Measurements from ENCODE around the gene TRIP10. TPM values are rescaled to one million over a fixed set of nuclear protein-coding genes. Genes with fewer than 3 reads are reported as not detected.

The TRIP10 gene
- total RNA-seq, 1 experiment from 2014 or later = 49.7 TPM

- H3K4me3 Mint-ChIP-seq (ENCODE audit: unreplicated experiment) = no peak overlapping the region
- TF ChIP-seq CTCF (IDR thresholded peaks at IDR 0.05; ENCODE audit: unreplicated experiment) = no peak
- H3K9me3 Mint-ChIP-seq (ENCODE audit: unreplicated experiment) = no peaks in the 10 kb centered on the region
- intact Hi-C loops (cut with micrococcal nuclease) = no loop called here
- BruUV-seq (replicated peaks) = no TSS peak
- H3K4me1 Mint-ChIP-seq (ENCODE audit: insufficient read depth, unreplicated experiment) = peaks cover 24% of the 10 kb centered on the region
- POLR2A ChIA-PET = interaction anchor here (10.5 kb wide), 1 partner anchor 11 kb away, joined by 189 read pairs; the partner anchor contains the start of gene C3
- peak overlapping the region; percentile 61 for H3K27ac Mint-ChIP-seq (ENCODE audit: low read depth, unreplicated experiment)
- CTCF ChIA-PET = interaction anchor here (0.9 to 2.5 kb wide), 2 partner anchors 11 to 130 kb away, joined by 4 to 12 read pairs; no protein-coding TSS in a partner anchor
- no peaks in the 10 kb centered on the region for H3K27me3 Mint-ChIP-seq (ENCODE audit: insufficient read depth, unreplicated experiment)
- no peak for DNase-seq (ENCODE audit: unreplicated experiment)
- H3K36me3 Mint-ChIP-seq (ENCODE audit: insufficient read depth, unreplicated experiment) = peaks cover 34% of the 10 kb centered on the region
Observed at GRCh38 chr19:6734096-6734696, 5.3 kb upstream of the TRIP10 start.

- Mint-ChIP-seq H3K27me3 (ENCODE audit: insufficient read depth, unreplicated experiment) (no peaks in the 10 kb centered on the region), H3K9me3 (ENCODE audit: unreplicated experiment) (no peaks in the 10 kb centered on the region), H3K27ac (ENCODE audit: low read depth, unreplicated experiment) (peak overlapping the region; percentile 83), H3K4me3 (ENCODE audit: unreplicated experiment) (peak overlapping the region; percentile 88), H3K36me3 (ENCODE audit: insufficient read depth, unreplicated experiment) (peaks cover 28% of the 10 kb centered on the region), H3K4me1 (ENCODE audit: insufficient read depth, unreplicated experiment) (peaks cover 19% of the 10 kb centered on the region)
- no TSS peak for BruUV-seq (replicated peaks)
- ChIA-PET CTCF (interaction anchor here (0.6 to 6.8 kb wide), 8 partner anchors 10 to 646 kb away, joined by 3 to 102 read pairs (median 4); partner anchors contain the start of gene C3), POLR2A (interaction anchor here (6.8 to 10.5 kb wide), 2 partner anchors 13 to 32 kb away, joined by 88 to 189 read pairs; partner anchors contain the start of genes C3 and SH2D3A)
- DNase-seq (ENCODE audit: unreplicated experiment) = no peak
- intact Hi-C loops (cut with micrococcal nuclease) = loop anchor here (5.0 kb wide), 1 partner anchor 608 kb away; no protein-coding TSS in a partner anchor
- TF ChIP-seq CTCF (IDR thresholded peaks at IDR 0.05; ENCODE audit: unreplicated experiment) = no peak
Observed at GRCh38 chr19:6735181-6735911, 4.1 kb upstream of the TRIP10 start.

DNA sequence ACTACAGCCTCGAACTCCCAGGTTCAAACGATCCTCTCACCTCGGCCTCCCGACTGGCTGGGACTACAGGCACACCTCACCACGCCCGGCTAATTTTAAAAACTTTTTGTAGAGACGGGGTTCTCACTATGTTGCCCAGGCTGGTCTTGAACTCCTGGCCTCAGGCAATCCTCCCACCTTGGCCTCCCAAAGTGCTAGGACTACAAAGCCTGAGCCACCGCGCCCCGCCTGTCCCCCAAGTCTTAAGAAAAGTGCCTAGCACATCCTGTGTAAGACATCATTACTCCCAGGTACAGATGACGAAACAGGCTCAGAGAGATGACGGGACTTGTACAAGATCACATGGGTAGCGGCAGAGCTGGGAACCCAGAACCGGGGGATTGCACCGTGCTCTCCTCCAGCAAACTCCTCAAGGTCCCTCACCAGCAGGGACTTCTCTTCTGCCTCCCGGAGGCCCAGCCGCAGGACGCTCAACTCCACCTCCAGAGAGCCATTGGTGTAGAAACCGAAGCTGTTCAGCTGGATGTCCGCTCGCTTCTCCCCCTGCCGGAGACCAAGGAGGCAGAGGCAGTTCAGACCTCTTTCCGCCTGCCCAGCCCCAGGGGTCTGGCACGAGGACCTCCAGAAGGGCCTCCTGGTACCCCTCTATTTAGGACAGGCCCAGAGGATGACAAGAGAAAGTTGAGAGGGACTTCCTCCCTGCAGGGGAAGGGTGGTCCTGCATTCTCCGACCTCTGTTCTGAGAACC, 3.1 kb upstream of the TRIP10 start:
- Mint-ChIP-seq H3K27ac (ENCODE audit: low read depth, unreplicated experiment) (peak overlapping the region; percentile 83), H3K4me1 (ENCODE audit: insufficient read depth, unreplicated experiment) (peaks cover 25% of the 10 kb centered on the region), H3K4me3 (ENCODE audit: unreplicated experiment) (peak overlapping the region; percentile 88), H3K36me3 (ENCODE audit: insufficient read depth, unreplicated experiment) (peaks cover 33% of the 10 kb centered on the region), H3K9me3 (ENCODE audit: unreplicated experiment) (no peaks in the 10 kb centered on the region), H3K27me3 (ENCODE audit: insufficient read depth, unreplicated experiment) (no peaks in the 10 kb centered on the region)
- intact Hi-C loops (cut with micrococcal nuclease) = loop anchor here (1.0 to 5.0 kb wide), 4 partner anchors 16 to 609 kb away; partner anchors contain the start of gene C3
- ChIA-PET CTCF (interaction anchor here (0.6 to 6.8 kb wide), 11 partner anchors 8 to 420 kb away, joined by 3 to 102 read pairs (median 4); partner anchors contain the start of gene C3), POLR2A (interaction anchor here (0.7 to 10.5 kb wide), 11 partner anchors 8 to 220 kb away, joined by 3 to 189 read pairs (median 4); partner anchors contain the start of genes C3 and SH2D3A)
- DNase-seq (ENCODE audit: unreplicated experiment) = peak; percentile 94
- BruUV-seq (replicated peaks) = no TSS peak
- peak; percentile 65 for TF ChIP-seq CTCF (IDR thresholded peaks at IDR 0.05; ENCODE audit: unreplicated experiment)
